ENCODE data around the gene SPINDOC. TPM values are rescaled to one million over a fixed set of nuclear protein-coding genes. Genes with fewer than 3 reads are reported as not detected.
A peak's percentile ranks its signal among the peaks of the same experiment; 100 is the strongest.

SPINDOC gene
- total and polyA plus RNA-seq, 9 of the 15 experiments (the other 6 are each of a cell fraction or from before 2014, with no cell fraction given): 0.70 to 36.3 (median 19.6) TPM

- TF ChIP-seq, protein P1, sequence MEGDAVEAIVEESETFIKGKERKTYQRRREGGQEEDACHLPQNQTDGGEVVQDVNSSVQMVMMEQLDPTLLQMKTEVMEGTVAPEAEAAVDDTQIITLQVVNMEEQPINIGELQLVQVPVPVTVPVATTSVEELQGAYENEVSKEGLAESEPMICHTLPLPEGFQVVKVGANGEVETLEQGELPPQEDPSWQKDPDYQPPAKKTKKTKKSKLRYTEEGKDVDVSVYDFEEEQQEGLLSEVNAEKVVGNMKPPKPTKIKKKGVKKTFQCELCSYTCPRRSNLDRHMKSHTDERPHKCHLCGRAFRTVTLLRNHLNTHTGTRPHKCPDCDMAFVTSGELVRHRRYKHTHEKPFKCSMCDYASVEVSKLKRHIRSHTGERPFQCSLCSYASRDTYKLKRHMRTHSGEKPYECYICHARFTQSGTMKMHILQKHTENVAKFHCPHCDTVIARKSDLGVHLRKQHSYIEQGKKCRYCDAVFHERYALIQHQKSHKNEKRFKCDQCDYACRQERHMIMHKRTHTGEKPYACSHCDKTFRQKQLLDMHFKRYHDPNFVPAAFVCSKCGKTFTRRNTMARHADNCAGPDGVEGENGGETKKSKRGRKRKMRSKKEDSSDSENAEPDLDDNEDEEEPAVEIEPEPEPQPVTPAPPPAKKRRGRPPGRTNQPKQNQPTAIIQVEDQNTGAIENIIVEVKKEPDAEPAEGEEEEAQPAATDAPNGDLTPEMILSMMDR (IDR thresholded peaks at IDR 0.05 in 2 of 3, conservative IDR thresholded peaks at IDR 0.05 in 1 of 3; ENCODE audit: insufficient read depth in 2 of 3, low read depth in 1 of 3, low read length in 3 of 3): peak; percentile 67 to 72 (median 68)
- TF ChIP-seq CEBPZ (IDR thresholded peaks at IDR 0.05; ENCODE audit: borderline replicate concordance, low read depth, low read length) (no peak), PHB (CRISPR knock-in tag; IDR thresholded peaks at IDR 0.05) (no peak), RAD21 (CRISPR knock-in tag; conservative IDR thresholded peaks at IDR 0.05 in 1 of 2, IDR thresholded peaks at IDR 0.05 in 1 of 2) (peak; percentile 34 to 67; a peak in 3 of 4 replicates), JUND (IDR thresholded peaks at IDR 0.05; ENCODE audit: borderline replicate concordance, low read depth, low read length) (0 out of 2 replicates have a peak, but pooled peaks have one; percentile 5), JUND (tag; IDR thresholded peaks at IDR 0.05; ENCODE audit: borderline replicate concordance, low read depth, low read length) (no peak), ZKSCAN1 (IDR thresholded peaks at IDR 0.05; ENCODE audit: low read depth, low read length) (peak; percentile 89)
These were observed 16.7 kb downstream of the SPINDOC start (continued) for GRCh38 chr11:63829823-63830489.

All from K562 (cell line).